GM23338 (cell line): ENCODE measurements around the gene MYO3B.

Source experiments
- EZH2 ChIP-seq: fragments of 200-600 bp; sonication (generic); IDR thresholded peaks from one replicate; pipeline ENCODE4 v1.8.0; 2017; ENCODE audit warnings: antibody characterized with exemption, mild to moderate bottlenecking, low read depth; ENCODE audit not compliant: unreplicated experiment
- EZH2phosphoT487 ChIP-seq: fragments of 200-600 bp; sonication (generic); IDR thresholded peaks from one replicate; pipeline ENCODE4 v1.8.1; 2018; ENCODE audit warnings: antibody characterized with exemption; ENCODE audit not compliant: unreplicated experiment
- TF ChIP-seq, protein P1 (sequence below): fragments of 250-450 bp; sonication (Bioruptor Pico); IDR thresholded peaks from 2 replicates; pipeline ENCODE4 v1.5.0; 2020; ENCODE audit warnings: mild to moderate bottlenecking, moderate library complexity
- TF ChIP-seq, protein P2 (sequence below), 2 experiments: fragments of 200-600 bp in 1 of 2; sonication (generic) in 1 of 2; conservative IDR thresholded peaks; 2 replicates each; pipeline versions ENCODE4 v1.5.1 to v1.6.1; 2016 to 2017; ENCODE audit warnings: antibody characterized with exemption in 2 of 2, low read depth in 2 of 2, mild to moderate bottlenecking in 2 of 2, moderate library complexity in 1 of 2

DNA sequence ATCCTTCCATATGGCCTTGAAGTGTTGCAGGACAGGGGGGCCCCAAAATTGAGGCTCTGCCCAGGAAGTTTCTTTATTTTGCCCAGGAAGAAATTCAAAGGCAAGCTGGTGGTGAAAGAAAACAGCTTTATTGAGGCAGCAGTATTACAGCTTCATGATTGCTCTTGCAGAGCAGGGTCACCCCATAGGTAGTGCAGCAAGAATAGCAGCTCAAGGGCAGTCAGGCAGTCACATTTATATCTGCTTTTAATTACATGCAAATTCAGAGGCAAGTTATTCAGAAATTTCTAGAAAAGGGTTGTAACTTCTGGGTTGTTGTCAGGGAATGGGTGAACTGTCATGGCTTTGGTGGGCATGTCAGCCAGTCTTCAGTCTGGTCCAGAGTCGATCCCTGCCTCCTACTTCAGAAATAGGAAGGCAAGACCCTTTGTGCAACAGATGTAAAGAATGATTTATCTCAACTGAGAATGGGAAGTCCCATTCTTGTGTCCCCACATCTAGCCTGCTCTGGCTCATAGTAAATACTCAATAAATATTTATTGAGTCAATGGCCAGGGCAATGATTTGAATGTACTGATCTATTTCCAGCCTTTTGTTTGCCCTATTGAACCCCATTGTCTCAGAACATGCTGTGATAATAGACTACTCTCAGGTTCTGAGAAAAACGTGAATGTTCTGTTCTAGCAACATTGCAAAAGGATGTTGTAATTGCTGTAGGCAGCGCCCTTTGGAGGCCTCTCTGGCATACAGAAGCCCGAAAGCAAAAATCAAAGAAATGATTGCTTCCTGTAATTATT is 129.8 kb downstream of the MYO3B start:
- TF ChIP-seq, protein P1, sequence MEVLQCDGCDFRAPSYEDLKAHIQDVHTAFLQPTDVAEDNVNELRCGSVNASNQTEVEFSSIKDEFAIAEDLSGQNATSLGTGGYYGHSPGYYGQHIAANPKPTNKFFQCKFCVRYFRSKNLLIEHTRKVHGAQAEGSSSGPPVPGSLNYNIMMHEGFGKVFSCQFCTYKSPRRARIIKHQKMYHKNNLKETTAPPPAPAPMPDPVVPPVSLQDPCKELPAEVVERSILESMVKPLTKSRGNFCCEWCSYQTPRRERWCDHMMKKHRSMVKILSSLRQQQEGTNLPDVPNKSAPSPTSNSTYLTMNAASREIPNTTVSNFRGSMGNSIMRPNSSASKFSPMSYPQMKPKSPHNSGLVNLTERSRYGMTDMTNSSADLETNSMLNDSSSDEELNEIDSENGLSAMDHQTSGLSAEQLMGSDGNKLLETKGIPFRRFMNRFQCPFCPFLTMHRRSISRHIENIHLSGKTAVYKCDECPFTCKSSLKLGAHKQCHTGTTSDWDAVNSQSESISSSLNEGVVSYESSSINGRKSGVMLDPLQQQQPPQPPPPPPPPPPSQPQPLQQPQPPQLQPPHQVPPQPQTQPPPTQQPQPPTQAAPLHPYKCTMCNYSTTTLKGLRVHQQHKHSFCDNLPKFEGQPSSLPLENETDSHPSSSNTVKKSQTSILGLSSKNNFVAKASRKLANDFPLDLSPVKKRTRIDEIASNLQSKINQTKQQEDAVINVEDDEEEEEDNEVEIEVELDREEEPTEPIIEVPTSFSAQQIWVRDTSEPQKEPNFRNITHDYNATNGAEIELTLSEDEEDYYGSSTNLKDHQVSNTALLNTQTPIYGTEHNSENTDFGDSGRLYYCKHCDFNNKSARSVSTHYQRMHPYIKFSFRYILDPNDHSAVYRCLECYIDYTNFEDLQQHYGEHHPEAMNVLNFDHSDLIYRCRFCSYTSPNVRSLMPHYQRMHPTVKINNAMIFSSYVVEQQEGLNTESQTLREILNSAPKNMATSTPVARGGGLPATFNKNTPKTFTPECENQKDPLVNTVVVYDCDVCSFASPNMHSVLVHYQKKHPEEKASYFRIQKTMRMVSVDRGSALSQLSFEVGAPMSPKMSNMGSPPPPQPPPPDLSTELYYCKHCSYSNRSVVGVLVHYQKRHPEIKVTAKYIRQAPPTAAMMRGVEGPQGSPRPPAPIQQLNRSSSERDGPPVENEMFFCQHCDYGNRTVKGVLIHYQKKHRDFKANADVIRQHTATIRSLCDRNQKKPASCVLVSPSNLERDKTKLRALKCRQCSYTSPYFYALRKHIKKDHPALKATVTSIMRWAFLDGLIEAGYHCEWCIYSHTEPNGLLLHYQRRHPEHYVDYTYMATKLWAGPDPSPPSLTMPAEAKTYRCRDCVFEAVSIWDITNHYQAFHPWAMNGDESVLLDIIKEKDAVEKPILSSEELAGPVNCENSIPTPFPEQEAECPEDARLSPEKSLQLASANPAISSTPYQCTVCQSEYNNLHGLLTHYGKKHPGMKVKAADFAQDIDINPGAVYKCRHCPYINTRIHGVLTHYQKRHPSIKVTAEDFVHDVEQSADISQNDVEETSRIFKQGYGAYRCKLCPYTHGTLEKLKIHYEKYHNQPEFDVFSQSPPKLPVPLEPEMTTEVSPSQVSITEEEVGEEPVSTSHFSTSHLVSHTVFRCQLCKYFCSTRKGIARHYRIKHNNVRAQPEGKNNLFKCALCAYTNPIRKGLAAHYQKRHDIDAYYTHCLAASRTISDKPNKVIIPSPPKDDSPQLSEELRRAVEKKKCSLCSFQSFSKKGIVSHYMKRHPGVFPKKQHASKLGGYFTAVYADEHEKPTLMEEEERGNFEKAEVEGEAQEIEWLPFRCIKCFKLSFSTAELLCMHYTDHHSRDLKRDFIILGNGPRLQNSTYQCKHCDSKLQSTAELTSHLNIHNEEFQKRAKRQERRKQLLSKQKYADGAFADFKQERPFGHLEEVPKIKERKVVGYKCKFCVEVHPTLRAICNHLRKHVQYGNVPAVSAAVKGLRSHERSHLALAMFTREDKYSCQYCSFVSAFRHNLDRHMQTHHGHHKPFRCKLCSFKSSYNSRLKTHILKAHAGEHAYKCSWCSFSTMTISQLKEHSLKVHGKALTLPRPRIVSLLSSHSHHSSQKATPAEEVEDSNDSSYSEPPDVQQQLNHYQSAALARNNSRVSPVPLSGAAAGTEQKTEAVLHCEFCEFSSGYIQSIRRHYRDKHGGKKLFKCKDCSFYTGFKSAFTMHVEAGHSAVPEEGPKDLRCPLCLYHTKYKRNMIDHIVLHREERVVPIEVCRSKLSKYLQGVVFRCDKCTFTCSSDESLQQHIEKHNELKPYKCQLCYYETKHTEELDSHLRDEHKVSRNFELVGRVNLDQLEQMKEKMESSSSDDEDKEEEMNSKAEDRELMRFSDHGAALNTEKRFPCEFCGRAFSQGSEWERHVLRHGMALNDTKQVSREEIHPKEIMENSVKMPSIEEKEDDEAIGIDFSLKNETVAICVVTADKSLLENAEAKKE: no peak
- no peak for TF ChIP-seq EZH2
- TF ChIP-seq EZH2phosphoT487: no peak
- TF ChIP-seq, protein P2, sequence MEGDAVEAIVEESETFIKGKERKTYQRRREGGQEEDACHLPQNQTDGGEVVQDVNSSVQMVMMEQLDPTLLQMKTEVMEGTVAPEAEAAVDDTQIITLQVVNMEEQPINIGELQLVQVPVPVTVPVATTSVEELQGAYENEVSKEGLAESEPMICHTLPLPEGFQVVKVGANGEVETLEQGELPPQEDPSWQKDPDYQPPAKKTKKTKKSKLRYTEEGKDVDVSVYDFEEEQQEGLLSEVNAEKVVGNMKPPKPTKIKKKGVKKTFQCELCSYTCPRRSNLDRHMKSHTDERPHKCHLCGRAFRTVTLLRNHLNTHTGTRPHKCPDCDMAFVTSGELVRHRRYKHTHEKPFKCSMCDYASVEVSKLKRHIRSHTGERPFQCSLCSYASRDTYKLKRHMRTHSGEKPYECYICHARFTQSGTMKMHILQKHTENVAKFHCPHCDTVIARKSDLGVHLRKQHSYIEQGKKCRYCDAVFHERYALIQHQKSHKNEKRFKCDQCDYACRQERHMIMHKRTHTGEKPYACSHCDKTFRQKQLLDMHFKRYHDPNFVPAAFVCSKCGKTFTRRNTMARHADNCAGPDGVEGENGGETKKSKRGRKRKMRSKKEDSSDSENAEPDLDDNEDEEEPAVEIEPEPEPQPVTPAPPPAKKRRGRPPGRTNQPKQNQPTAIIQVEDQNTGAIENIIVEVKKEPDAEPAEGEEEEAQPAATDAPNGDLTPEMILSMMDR (conservative IDR thresholded peaks at IDR 0.05; ENCODE audit: low read depth in 2 of 2): no peak
